ENCODE results near the gene ATM. TPM values are rescaled to one million over a fixed set of nuclear protein-coding genes. Genes with fewer than 3 reads are reported as not detected.
A peak's percentile ranks its signal among the peaks of the same experiment; 100 is the strongest.

ATM gene
- 10 to 100 TPM; 75.8 to 77.5 TPM for total RNA-seq

- H3K4me3 Mint-ChIP-seq, result no peak within 1 kb of the TSS
- DNase-seq, result peak; percentile 99
- peak; percentile 80 for ATAC-seq
- POLR2A ChIA-PET, result interaction anchor here (0.7 to 4.4 kb wide), 27 partner anchors 9 to 418 kb away, joined by 3 to 121 read pairs (median 4); partner anchors contain the start of gene EXPH5
- intact Hi-C loops (cut with micrococcal nuclease), result loop anchor here (1.0 to 10.0 kb wide), 4 partner anchors 14 to 402 kb away; partner anchors contain the start of genes C11orf65 and POGLUT3
- CTCF ChIA-PET, result interaction anchor here (1.0 to 7.8 kb wide), 3 partner anchors 14 to 75 kb away, joined by 3 to 79 read pairs (median 5); no protein-coding TSS in a partner anchor
- H3K4me1 Mint-ChIP-seq (ENCODE audit: low read depth), result peaks cover 39% of the 10 kb centered on the region
- no peak within 1 kb of the TSS for H3K27ac Mint-ChIP-seq
- H3K9me3 Mint-ChIP-seq, result no peaks in the 10 kb centered on the region
- H3K27me3 Mint-ChIP-seq, result no peaks in the 10 kb centered on the region
- peaks cover 49% of the 10 kb centered on the region for H3K36me3 Mint-ChIP-seq (ENCODE audit: low read depth)
- TF ChIP-seq CTCF (IDR thresholded peaks at IDR 0.05), result peak; percentile 54
Observed at GRCh38 chr11:108222574-108223347, at the start of gene ATM, which contains the start of gene NPAT. Gene ATM (plus strand): TSS chr11:108223067. CDS start chr11:108227625, 4,558 bp downstream. Gene NPAT (minus strand): TSS chr11:108222638. CDS start chr11:108222536, 102 bp downstream.

- Mint-ChIP-seq H3K27ac (no peak overlapping the region), H3K4me3 (no peak overlapping the region), H3K36me3 (ENCODE audit: low read depth) (peaks cover 63% of the 10 kb centered on the region), H3K9me3 (no peaks in the 10 kb centered on the region), H3K27me3 (no peaks in the 10 kb centered on the region), H3K4me1 (ENCODE audit: low read depth) (peaks cover 17% of the 10 kb centered on the region)
- POLR2A ChIA-PET, result no interaction called here
- intact Hi-C loops (cut with micrococcal nuclease), result no loop called here
- DNase-seq (no peak), ATAC-seq (no peak)
- CTCF ChIA-PET, result no interaction called here
- no peak for TF ChIP-seq CTCF (IDR thresholded peaks at IDR 0.05)
Observed at GRCh38 chr11:108177570-108177969, 45.3 kb upstream of the ATM start.

- Mint-ChIP-seq H3K27me3 (no peaks in the 10 kb centered on the region), H3K36me3 (ENCODE audit: low read depth) (peaks cover 46% of the 10 kb centered on the region), H3K4me3 (no peak overlapping the region), H3K4me1 (ENCODE audit: low read depth) (peaks cover 33% of the 10 kb centered on the region), H3K9me3 (no peaks in the 10 kb centered on the region), H3K27ac (no peak overlapping the region)
- ChIA-PET POLR2A (interaction anchor here (1.0 kb wide), 1 partner anchor 14 kb away, joined by 3 read pairs; no protein-coding TSS in a partner anchor), CTCF (no interaction called here)
- DNase-seq, result no peak
- no peak for ATAC-seq
- intact Hi-C loops (cut with micrococcal nuclease), result no loop called here
- TF ChIP-seq CTCF (IDR thresholded peaks at IDR 0.05), result no peak
Observed at GRCh38 chr11:108193725-108194124, 29.1 kb upstream of the ATM start.

GRCh38 chr11:108196901-108197300 is 26.0 kb upstream of the ATM start:
- Mint-ChIP-seq H3K9me3 (no peaks in the 10 kb centered on the region), H3K27ac (peak overlapping the region; percentile 69), H3K36me3 (ENCODE audit: low read depth) (peaks cover 46% of the 10 kb centered on the region), H3K4me1 (ENCODE audit: low read depth) (peaks cover 63% of the 10 kb centered on the region), H3K27me3 (no peaks in the 10 kb centered on the region), H3K4me3 (no peak overlapping the region)
- intact Hi-C loops (cut with micrococcal nuclease), result no loop called here
- ChIA-PET CTCF (interaction anchor here (0.6 to 1.4 kb wide), 3 partner anchors 10 to 514 kb away, joined by 3 to 4 read pairs (median 3); no protein-coding TSS in a partner anchor), POLR2A (interaction anchor here (0.7 to 1.3 kb wide), 2 partner anchors 14 to 40 kb away, joined by 3 to 8 read pairs; no protein-coding TSS in a partner anchor)
- no peak for ATAC-seq
- TF ChIP-seq CTCF (IDR thresholded peaks at IDR 0.05), result no peak
- no peak for DNase-seq

- H3K36me3 Mint-ChIP-seq (ENCODE audit: low read depth), result peaks cover 47% of the 10 kb centered on the region
- DNase-seq (no peak), ATAC-seq (no peak)
- TF ChIP-seq CTCF (IDR thresholded peaks at IDR 0.05), result no peak
- ChIA-PET CTCF (interaction anchor here (1.1 to 1.4 kb wide), 2 partner anchors 10 to 42 kb away, joined by 3 to 4 read pairs; no protein-coding TSS in a partner anchor), POLR2A (interaction anchor here (0.7 to 1.3 kb wide), 2 partner anchors 14 to 40 kb away, joined by 3 to 8 read pairs; no protein-coding TSS in a partner anchor)
- no peaks in the 10 kb centered on the region for H3K27me3 Mint-ChIP-seq
- no peak overlapping the region for H3K4me3 Mint-ChIP-seq
- no peaks in the 10 kb centered on the region for H3K9me3 Mint-ChIP-seq
- H3K27ac Mint-ChIP-seq, result peak overlapping the region; percentile 69
- H3K4me1 Mint-ChIP-seq (ENCODE audit: low read depth), result peaks cover 66% of the 10 kb centered on the region
- intact Hi-C loops (cut with micrococcal nuclease), result no loop called here
Observed at GRCh38 chr11:108197351-108197750, 25.5 kb upstream of the ATM start.

Measured in activated CD8-positive, alpha-beta T cell treated with anti-CD3 and anti-CD28 coated beads for 36 hours (primary cell).